ENCODE results near the gene MYZAP.

MYZAP gene, protein sequence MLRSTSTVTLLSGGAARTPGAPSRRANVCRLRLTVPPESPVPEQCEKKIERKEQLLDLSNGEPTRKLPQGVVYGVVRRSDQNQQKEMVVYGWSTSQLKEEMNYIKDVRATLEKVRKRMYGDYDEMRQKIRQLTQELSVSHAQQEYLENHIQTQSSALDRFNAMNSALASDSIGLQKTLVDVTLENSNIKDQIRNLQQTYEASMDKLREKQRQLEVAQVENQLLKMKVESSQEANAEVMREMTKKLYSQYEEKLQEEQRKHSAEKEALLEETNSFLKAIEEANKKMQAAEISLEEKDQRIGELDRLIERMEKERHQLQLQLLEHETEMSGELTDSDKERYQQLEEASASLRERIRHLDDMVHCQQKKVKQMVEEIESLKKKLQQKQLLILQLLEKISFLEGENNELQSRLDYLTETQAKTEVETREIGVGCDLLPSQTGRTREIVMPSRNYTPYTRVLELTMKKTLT

GRCh38 chr15:57591822-57592367 lies at the start of gene MYZAP:
TSS of gene MYZAP (plus strand) at chr15:57591904. CDS start at chr15:57592035, 131 bp downstream.
- DNase-seq (ENCODE audit: low spot score), result peak; percentile 87

- no peak for DNase-seq (ENCODE audit: low spot score)
These were observed 49.2 kb upstream of the MYZAP start for GRCh38 chr15:57542505-57542817.

- no peak for DNase-seq (ENCODE audit: low spot score)
These were observed 46.7 kb upstream of the MYZAP start for GRCh38 chr15:57544848-57545480.

DNA sequence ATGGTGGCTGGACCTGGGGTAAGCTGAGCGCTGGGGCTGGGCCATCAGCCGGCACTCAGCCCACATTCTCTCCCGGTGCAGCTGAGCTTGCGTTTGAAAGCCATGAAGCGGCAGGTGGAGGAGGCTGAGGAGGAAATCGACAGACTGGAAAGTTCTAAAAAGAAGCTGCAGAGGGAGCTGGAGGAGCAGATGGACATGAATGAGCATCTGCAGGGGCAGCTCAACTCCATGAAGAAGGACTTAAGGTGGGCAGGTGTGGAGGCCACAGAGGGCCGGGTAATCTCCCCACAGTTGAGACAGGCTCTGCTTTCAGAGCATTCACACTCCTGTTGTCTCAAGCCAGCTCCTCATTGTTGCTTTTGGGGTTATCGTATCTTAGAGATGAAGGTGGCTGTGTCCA lies 45.7 kb upstream of the MYZAP start:
- DNase-seq (ENCODE audit: low spot score), result no peak

- no peak for DNase-seq (ENCODE audit: low spot score)
These were observed 44.4 kb upstream of the MYZAP start for GRCh38 chr15:57547243-57547755.

DNA sequence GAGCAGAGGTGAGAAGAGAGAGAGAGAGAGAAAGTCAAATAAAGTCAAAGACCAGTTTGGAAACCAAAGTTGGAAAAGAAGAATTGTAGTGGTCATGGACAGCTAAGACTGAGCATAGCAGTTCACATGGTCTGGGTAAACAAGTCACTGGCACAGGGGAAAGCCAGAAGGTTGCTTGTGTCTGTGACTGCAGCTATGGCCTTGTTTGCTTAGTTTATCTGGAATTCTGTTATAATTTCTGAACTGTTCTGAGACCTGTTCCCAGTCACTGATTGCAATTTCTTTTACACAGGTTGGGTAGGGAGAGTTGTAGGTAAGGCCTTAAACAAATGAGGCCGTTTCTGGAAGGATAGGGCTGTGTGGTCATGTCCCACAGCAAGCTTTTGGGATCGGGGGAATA lies 43.4 kb upstream of the MYZAP start:
- no peak for DNase-seq (ENCODE audit: low spot score)

DNA sequence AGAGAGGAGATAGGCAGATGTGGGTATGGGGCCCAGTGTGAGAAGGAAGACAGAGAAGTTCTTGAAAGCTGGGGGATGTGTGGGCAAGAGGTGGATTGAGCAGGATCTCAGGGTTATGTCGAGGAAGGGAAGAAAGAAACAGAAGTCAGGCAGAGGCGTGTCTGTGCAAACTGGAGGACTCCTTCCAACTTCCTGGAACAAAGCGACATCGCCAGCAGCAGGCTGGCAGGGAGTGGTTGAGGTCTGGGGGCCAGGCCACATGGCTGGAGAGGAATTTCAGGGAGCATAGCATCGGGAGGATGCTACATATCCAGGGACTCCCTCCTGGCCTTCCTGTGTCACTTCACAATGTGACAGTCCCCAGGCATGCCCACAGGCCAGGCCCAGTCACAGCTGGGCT lies 42.9 kb upstream of the MYZAP start:
- no peak for DNase-seq (ENCODE audit: low spot score)

- DNase-seq (ENCODE audit: low spot score), result no peak
These were observed 41.8 kb upstream of the MYZAP start for GRCh38 chr15:57549935-57550334.

- DNase-seq (ENCODE audit: low spot score), result no peak
These were observed 41.1 kb upstream of the MYZAP start for GRCh38 chr15:57550640-57551039.

- peak; percentile 91 for DNase-seq (ENCODE audit: low spot score)
These were observed 39.7 kb upstream of the MYZAP start for GRCh38 chr15:57551715-57552677.

DNA sequence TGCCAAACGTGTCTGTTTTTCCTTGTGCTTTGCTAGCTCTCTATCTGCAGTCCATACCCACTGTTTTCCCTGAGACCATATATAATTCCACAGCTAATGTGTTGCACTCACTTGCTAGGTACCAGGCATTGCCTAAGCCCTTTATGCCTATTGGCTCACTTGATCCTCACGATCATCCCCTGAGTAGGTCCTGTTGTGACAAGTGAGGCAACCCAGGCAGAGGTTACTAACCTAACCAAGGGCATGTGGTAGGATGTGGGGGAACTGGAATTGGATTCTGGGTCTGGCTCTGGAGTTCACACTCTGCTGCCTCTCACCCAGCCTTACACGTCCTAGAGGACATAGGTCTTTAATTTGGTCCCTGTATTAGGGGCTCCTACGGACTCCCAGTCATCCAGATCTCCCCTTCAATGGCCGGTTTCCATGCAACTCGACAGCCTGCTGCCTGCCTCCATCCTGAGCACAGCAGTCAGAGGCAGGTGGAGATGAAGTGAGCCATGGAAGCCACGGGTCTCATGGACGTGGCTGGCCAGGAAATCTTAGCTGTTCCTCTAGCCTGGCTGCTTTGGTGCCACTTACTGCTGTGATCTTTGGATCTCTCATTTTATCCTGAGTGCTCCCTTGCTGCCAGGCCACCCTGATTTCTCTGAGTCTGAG lies 38.9 kb upstream of the MYZAP start:
- DNase-seq (ENCODE audit: low spot score), result no peak

DNA sequence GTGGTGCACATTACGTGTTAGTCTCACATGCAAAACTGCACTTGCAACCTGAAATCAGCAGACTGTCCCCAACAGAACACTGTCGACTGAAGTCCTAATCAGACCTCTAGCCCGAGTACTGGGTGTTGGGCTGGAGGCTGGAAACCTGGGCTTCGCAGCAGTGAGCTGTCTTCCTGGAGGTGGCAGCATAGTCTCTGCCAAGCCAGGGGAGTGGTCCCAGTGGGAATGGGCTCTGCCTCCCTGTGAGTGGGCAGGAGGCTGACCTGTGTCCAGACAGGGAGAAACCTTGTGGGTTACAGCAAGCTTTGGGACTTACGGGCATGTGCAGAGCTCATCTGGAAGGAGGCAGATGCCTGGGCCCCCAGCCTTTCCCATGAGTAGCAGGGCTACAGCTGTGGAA lies 38.2 kb upstream of the MYZAP start:
- no peak for DNase-seq (ENCODE audit: low spot score)

DNA sequence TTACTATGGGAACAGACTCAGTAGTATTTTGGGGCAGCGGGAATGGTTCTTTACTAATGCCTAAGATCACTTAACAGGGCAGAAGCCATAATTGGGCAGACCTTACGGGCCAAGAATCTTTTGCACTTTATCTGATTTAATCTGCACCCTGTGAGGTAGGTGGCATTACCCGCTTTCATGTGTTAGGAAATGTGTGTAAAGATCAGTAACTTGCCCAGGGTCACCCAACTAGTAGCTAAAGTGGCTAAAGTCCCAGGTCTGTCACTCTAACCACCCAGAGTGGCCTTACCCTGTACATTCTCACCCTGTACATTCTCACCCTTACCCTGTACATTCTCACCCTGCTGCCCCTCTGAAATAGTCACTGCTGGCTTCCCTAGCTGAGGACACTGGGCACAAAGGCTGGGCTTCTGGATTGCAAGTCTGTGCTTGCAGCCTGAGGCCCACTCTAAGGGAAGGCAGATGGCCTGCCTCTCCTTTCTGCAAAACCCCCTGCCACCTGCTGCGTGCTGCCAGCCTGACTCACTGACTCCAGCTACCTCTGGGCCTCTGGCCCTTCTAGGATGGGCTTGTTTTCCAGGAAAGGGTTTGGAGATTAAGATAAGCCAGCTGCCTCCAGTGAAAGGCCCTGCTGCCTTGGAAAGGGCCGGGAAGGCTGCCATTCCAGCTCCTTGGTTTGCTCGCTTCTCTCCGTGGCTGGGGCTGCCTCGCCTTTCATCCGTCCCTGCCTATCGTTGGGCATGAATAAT lies 37.5 kb upstream of the MYZAP start:
- no peak for DNase-seq (ENCODE audit: low spot score)

- DNase-seq (ENCODE audit: low spot score), result no peak
These were observed 36.9 kb upstream of the MYZAP start for GRCh38 chr15:57554812-57555179.

DNA sequence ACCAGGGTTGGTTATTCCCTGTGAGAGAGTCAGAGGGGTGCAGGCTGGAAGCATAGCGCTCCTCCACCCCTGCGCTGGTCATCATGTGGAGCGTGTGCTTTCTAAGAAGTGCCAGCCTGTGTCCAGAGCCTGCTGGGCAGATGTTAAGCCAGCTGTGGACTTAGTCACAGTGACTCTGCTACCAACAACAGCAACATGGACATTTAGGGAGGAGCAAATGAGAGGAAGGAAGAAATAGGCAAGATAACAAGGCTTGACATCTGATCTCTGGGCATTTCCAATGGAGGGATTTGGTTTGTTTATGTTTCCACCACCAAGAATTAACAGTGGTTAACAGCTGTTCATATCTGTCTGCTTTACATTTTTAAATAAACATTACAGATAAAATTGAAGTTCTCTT lies 36.4 kb upstream of the MYZAP start:
- DNase-seq (ENCODE audit: low spot score), result no peak

DNA sequence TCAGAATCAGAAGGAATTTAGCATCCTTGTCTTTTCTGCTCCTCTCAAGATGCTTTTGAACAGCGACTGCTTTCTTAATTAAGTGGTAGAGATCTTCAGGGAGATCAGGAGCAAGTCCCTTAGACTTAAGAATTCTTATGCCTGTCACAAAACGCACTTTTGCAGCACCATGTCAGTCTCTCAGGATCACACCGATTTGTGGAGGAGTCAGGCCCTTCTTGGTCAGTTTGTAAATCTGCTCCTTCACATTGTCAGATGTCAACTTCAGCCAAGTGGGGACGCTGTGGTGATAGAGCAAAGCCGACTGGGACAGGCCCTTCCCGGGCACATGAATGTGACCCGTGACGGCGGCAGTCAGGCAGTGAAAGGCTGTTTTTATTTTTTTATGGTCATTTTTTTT lies 35.7 kb upstream of the MYZAP start:
- DNase-seq (ENCODE audit: low spot score), result no peak

DNA sequence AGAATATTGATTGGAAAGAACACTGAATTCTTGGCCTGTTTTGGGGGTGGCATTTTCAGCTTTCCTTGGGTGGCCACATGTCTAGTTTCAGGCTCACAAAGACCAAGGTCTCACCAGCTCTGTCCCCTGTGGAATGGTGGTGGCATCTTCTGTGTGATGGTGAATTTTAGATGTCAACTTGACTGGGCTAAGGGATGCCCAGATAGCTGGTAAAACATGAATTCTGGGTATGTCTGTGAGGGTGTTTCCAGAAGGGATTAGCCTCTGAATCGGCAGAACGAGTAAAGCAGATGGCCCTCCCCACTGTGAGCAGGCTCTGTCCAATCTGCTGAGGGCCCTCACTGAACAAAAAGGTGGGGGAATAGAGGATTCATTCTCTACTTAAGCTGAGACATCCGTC lies 34.4 kb upstream of the MYZAP start:
- no peak for DNase-seq (ENCODE audit: low spot score)

DNA sequence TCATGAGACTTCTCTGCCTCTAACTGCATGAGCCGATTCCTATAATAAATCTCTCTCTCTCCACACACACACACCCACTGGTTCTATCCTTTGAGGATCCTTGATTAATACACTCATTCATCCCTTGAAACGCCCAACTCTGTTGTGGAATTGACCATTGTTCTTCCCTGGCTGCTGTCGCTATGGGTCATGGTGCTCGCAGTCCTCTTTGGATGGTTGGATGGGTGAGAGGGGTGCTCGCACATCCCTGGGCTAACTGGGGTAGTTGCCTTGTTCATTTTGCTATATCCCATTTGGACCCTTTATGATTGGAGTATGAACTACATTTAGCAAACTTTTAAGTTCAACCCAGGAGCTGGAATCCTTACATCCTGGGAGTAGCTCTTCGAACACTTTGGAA lies 33.9 kb upstream of the MYZAP start:
- DNase-seq (ENCODE audit: low spot score), result no peak

DNA sequence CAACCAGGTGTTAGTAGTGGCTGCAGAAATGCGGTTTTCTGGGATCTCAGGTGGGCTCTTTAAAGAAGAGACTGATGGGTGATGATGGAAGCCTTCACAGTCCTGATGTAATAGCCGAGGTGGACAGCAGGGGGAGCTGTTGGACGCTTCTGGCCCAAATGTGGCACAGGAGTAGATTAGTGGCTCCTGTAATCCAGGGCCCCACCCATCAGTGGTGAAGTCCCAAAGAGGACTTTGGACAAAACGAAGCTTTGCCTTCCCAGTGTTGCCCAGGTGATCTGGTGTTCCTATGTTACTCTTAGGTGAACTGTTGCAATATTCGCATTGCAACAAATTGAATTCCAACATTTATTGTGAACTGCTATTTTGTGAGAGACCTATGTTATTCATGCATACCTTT lies 31.8 kb upstream of the MYZAP start:
- DNase-seq (ENCODE audit: low spot score), result peak; percentile 74

- DNase-seq (ENCODE audit: low spot score), result peak; percentile 82
These were observed 30.5 kb upstream of the MYZAP start for GRCh38 chr15:57561041-57561711.

Measured in GM03348 (cell line).